ENCODE results near the gene DDIT3. TPM values are rescaled to one million over a fixed set of nuclear protein-coding genes. Genes with fewer than 3 reads are reported as not detected.

DDIT3 gene
- total RNA-seq, 4 donors from 2014 or later: 27.6 to 58.2 (median 41.6) TPM

DNA sequence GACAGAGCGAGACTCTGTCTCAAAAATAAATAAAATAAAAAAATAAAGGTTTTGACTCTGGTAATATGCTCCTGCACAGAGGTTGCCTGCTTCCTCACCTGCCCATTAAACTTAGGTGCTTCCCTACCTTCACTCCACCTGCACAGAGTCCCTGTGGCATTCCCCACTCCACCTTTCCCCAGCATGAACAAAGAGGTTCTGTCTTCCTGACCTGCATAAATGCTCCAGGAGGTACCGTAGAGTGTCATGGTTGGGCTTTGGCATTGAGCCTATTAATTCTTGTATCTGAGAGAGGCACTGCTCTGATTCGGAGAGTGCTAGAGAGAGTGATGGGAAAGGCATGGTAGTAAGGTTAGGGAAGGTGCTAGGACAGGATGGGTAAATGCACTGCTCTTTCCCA is 46.9 kb downstream of the DDIT3 start:
- TF ChIP-seq POLR2A (IDR thresholded peaks at IDR 0.05): no peak
- TF ChIP-seq, protein P1, sequence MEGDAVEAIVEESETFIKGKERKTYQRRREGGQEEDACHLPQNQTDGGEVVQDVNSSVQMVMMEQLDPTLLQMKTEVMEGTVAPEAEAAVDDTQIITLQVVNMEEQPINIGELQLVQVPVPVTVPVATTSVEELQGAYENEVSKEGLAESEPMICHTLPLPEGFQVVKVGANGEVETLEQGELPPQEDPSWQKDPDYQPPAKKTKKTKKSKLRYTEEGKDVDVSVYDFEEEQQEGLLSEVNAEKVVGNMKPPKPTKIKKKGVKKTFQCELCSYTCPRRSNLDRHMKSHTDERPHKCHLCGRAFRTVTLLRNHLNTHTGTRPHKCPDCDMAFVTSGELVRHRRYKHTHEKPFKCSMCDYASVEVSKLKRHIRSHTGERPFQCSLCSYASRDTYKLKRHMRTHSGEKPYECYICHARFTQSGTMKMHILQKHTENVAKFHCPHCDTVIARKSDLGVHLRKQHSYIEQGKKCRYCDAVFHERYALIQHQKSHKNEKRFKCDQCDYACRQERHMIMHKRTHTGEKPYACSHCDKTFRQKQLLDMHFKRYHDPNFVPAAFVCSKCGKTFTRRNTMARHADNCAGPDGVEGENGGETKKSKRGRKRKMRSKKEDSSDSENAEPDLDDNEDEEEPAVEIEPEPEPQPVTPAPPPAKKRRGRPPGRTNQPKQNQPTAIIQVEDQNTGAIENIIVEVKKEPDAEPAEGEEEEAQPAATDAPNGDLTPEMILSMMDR (IDR thresholded peaks at IDR 0.05): no peak
- intact Hi-C loops (cut with DNase I; ENCODE audit: low total_unique reads): no loop called here
- H3K4me3 ChIP-seq (ENCODE audit: low read depth, poor library complexity, severe bottlenecking): no peak overlapping the region
- 45 to 46% methylated on average over 3 of the region's 3 CpGs for WGBS, 2 donors
- no peak for DNase-seq (ENCODE audit: low spot score in 2 of 2)

DNA sequence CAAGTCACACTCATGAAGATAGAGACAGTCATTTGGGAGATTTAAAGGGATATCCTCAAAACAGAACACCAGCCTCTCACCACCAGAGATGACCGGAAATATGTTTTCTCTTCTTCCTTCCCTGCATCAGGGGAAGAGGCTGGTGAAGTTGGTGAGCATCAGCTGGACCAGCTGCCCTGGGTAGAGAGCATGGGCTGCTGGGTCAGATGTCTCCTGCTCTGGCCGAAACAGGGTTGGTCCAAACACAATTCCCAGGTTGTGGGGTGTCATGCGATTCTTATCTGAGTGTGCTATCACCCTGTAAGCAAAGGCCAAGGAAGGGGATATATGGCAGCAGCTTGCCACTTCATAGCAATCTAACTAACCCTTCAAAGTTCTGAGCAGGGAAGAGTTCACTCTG is 47.9 kb downstream of the DDIT3 start:
- DNase-seq (ENCODE audit: low spot score in 2 of 2): no peak
- 84 to 92% methylated on average over 3 of the region's 3 CpGs for WGBS, 2 donors
- intact Hi-C loops (cut with DNase I; ENCODE audit: low total_unique reads): no loop called here
- H3K4me3 ChIP-seq (ENCODE audit: low read depth, poor library complexity, severe bottlenecking): no peak overlapping the region
- TF ChIP-seq, protein P1 (IDR thresholded peaks at IDR 0.05): no peak
- no peak for TF ChIP-seq POLR2A (IDR thresholded peaks at IDR 0.05)

DNA sequence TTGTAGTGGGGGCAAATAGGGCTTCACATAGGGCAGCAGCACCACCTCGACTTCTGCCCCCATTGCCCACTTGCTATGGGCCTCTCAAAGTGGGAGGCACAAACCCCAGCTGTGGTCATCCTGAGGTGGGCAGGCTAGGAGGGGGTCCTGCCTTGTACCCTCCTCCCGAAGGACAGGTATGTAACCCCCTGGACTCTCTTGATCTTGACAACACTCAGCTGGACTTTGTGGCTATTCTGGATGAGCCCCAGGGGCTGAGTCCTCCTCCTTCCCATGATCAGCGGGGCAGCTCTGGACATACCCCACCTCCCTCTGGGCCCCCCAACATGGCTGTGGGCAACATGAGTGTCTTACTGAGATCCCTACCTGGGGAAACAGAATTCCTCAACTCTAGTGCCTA is 48.7 kb downstream of the DDIT3 start:
- TF ChIP-seq POLR2A (IDR thresholded peaks at IDR 0.05): no peak
- TF ChIP-seq, protein P1 (IDR thresholded peaks at IDR 0.05): no peak
- intact Hi-C loops (cut with DNase I; ENCODE audit: low total_unique reads): no loop called here
- 86 to 90% methylated on average over 3 of the region's 3 CpGs for WGBS, 2 donors
- no peak overlapping the region for H3K4me3 ChIP-seq (ENCODE audit: low read depth, poor library complexity, severe bottlenecking)
- DNase-seq (ENCODE audit: low spot score in 2 of 2): no peak

DNA sequence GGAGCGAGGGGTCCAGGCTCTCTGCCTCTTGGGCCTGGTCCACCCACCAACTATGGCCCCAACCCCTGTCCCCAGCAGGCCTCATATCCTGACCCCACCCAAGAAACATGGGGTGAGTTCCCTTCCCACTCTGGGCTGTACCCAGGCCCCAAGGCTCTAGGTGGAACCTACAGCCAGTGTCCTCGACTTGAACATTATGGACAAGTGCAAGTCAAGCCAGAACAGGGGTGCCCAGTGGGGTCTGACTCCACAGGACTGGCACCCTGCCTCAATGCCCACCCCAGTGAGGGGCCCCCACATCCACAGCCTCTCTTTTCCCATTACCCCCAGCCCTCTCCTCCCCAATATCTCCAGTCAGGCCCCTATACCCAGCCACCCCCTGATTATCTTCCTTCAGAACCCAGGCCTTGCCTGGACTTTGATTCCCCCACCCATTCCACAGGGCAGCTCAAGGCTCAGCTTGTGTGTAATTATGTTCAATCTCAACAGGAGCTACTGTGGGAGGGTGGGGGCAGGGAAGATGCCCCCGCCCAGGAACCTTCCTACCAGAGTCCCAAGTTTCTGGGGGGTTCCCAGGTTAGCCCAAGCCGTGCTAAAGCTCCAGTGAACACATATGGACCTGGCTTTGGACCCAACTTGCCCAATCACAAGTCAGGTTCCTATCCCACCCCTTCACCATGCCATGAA is 49.2 kb downstream of the DDIT3 start:
- intact Hi-C loops (cut with DNase I; ENCODE audit: low total_unique reads): no loop called here
- 91 to 93% methylated on average over 4 of the region's 4 CpGs for WGBS, 2 donors
- no peak overlapping the region for H3K4me3 ChIP-seq (ENCODE audit: low read depth, poor library complexity, severe bottlenecking)
- TF ChIP-seq, protein P1 (IDR thresholded peaks at IDR 0.05): no peak
- no peak for TF ChIP-seq POLR2A (IDR thresholded peaks at IDR 0.05)
- no peak for DNase-seq (ENCODE audit: low spot score in 2 of 2)

DNA sequence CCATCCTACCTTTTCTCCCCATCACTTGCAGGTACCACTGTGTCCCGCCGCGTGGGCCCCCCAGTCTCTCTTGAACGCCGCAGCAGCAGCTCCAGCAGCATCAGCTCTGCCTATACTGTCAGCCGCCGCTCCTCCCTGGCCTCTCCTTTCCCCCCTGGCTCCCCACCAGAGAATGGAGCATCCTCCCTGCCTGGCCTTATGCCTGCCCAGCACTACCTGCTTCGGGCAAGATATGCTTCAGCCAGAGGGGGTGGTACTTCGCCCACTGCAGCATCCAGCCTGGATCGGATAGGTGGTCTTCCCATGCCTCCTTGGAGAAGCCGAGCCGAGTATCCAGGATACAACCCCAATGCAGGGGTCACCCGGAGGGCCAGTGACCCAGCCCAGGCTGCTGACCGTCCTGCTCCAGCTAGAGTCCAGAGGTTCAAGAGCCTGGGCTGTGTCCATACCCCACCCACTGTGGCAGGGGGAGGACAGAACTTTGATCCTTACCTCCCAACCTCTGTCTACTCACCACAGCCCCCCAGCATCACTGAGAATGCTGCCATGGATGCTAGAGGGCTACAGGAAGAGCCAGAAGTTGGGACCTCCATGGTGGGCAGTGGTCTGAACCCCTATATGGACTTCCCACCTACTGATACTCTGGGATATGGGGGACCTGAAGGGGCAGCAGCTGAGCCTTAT is 49.9 kb downstream of the DDIT3 start:
- TF ChIP-seq POLR2A (IDR thresholded peaks at IDR 0.05): no peak
- TF ChIP-seq, protein P1 (IDR thresholded peaks at IDR 0.05): no peak
- no peak overlapping the region for H3K4me3 ChIP-seq (ENCODE audit: low read depth, poor library complexity, severe bottlenecking)
- intact Hi-C loops (cut with DNase I; ENCODE audit: low total_unique reads): no loop called here
- WGBS, 2 donors: 94 to 95% methylated on average over 12 to 14 of the region's 14 CpGs
- no peak for DNase-seq (ENCODE audit: low spot score in 2 of 2)
